Islet precursor cell (in vitro differentiated cells): ENCODE measurements around the gene WDFY4.

Source experiments
- DNase-seq: peaks from one replicate; pipeline ENCODE4 v3.0.0-alpha.2; 2018

WDFY4 gene

GRCh38 chr10:48722153-48723145 lies 37.8 kb downstream of the WDFY4 start:
- DNase-seq, result no peak

GRCh38 chr10:48724127-48724526 lies 39.5 kb downstream of the WDFY4 start:
- DNase-seq, result no peak

GRCh38 chr10:48725708-48726107 lies 41.0 kb downstream of the WDFY4 start:
- DNase-seq, result no peak

- DNase-seq, result no peak
Observed at GRCh38 chr10:48727866-48728265, 43.2 kb downstream of the WDFY4 start.

GRCh38 chr10:48729222-48729621 lies 44.5 kb downstream of the WDFY4 start:
- DNase-seq, result no peak

- DNase-seq, result no peak
Observed at GRCh38 chr10:48729941-48730457, 45.3 kb downstream of the WDFY4 start.

GRCh38 chr10:48731141-48731540 lies 46.5 kb downstream of the WDFY4 start:
- no peak for DNase-seq

GRCh38 chr10:48731654-48732053 lies 47.0 kb downstream of the WDFY4 start:
- DNase-seq, result no peak

GRCh38 chr10:48733329-48733728 lies 48.7 kb downstream of the WDFY4 start:
- DNase-seq, result no peak

- DNase-seq, result no peak
Observed at GRCh38 chr10:48735836-48736390, 51.2 kb downstream of the WDFY4 start.

- DNase-seq, result no peak
Observed at GRCh38 chr10:48736596-48736995, 51.9 kb downstream of the WDFY4 start.

GRCh38 chr10:48737886-48738285 lies 53.2 kb downstream of the WDFY4 start:
- no peak for DNase-seq

GRCh38 chr10:48739170-48739569 lies 54.5 kb downstream of the WDFY4 start:
- DNase-seq, result no peak

GRCh38 chr10:48740015-48740707 lies 55.5 kb downstream of the WDFY4 start:
- no peak for DNase-seq

GRCh38 chr10:48740988-48741387 lies 56.3 kb downstream of the WDFY4 start:
- no peak for DNase-seq

GRCh38 chr10:48742891-48743860 lies 58.5 kb downstream of the WDFY4 start:
- no peak for DNase-seq

- DNase-seq, result no peak
Observed at GRCh38 chr10:48744587-48744986, 59.9 kb downstream of the WDFY4 start.

GRCh38 chr10:48745662-48746245 lies 61.1 kb downstream of the WDFY4 start:
- DNase-seq, result peak; percentile 74

GRCh38 chr10:48748573-48748972 lies 63.9 kb downstream of the WDFY4 start:
- DNase-seq, result no peak

- DNase-seq, result no peak
Observed at GRCh38 chr10:48749254-48749787, 64.6 kb downstream of the WDFY4 start.

GRCh38 chr10:48750019-48750418 lies 65.3 kb downstream of the WDFY4 start:
- DNase-seq, result no peak

- DNase-seq, result no peak
Observed at GRCh38 chr10:48750991-48751390, 66.3 kb downstream of the WDFY4 start.
